HG02973 (cell line): ENCODE measurements around the gene ZNF749.
A peak's percentile ranks its signal among the peaks of the same experiment; 100 is the strongest.

Experiments used
- ATAC-seq: cut with Tn5 transposase; IDR thresholded peaks from one replicate; pipeline ENCODE4 v1.9.1; 2021; ENCODE audit warnings: moderate library complexity; ENCODE audit not compliant: unreplicated experiment

The ZNF749 gene

GRCh38 chr19:57435062-57435978 is at the start of gene ZNF749:
ZNF749 (plus strand) TSS chr19:57435325; CDS start chr19:57435579, 254 bp downstream.
- peak; percentile 86 for ATAC-seq

GRCh38 chr19:57389194-57389729 is 45.9 kb upstream of the ZNF749 start:
- ATAC-seq: no peak

- peak; percentile 96 for ATAC-seq
Measured at GRCh38 chr19:57389730-57390598, 45.2 kb upstream of the ZNF749 start, which contains the start of gene ZNF548. ZNF548 (plus strand) TSS chr19:57389854; CDS start chr19:57390100, 246 bp downstream.

- ATAC-seq: no peak
Measured at GRCh38 chr19:57395710-57396109, 39.4 kb upstream of the ZNF749 start.

GRCh38 chr19:57398868-57399267 is 36.3 kb upstream of the ZNF749 start:
- no peak for ATAC-seq

- ATAC-seq: no peak
Measured at GRCh38 chr19:57403737-57404563, 31.2 kb upstream of the ZNF749 start.

GRCh38 chr19:57406516-57407123 is 28.5 kb upstream of the ZNF749 start:
- ATAC-seq: no peak

- peak; percentile 97 for ATAC-seq
Measured at GRCh38 chr19:57410877-57411671, 24.1 kb upstream of the ZNF749 start, which contains the start of gene ZNF17. ZNF17 (plus strand) TSS chr19:57411161; CDS start chr19:57413616, 2,455 bp downstream.

GRCh38 chr19:57419439-57419838 is 15.7 kb upstream of the ZNF749 start:
- ATAC-seq: no peak

- ATAC-seq: no peak
Measured at GRCh38 chr19:57421037-57421436, 14.1 kb upstream of the ZNF749 start.

- peak; percentile 20 for ATAC-seq
Measured at GRCh38 chr19:57434386-57435061, 601 bp upstream of the ZNF749 start.

- ATAC-seq: no peak
Measured at GRCh38 chr19:57436417-57436816, 1.3 kb downstream of the ZNF749 start.

GRCh38 chr19:57437931-57438330 is 2.8 kb downstream of the ZNF749 start:
- no peak for ATAC-seq

- no peak for ATAC-seq
Measured at GRCh38 chr19:57438925-57439324, 3.8 kb downstream of the ZNF749 start.

GRCh38 chr19:57441979-57442752 is 7.0 kb downstream of the ZNF749 start:
- ATAC-seq: no peak

GRCh38 chr19:57443121-57443696 is 8.1 kb downstream of the ZNF749 start:
- ATAC-seq: no peak

- ATAC-seq: no peak
Measured at GRCh38 chr19:57452307-57452706, 17.2 kb downstream of the ZNF749 start.
